GM19463 (cell line): Measurements from ENCODE around the gene SNX8.
"Not testable (repeated sequence)": the region's sequence is repeated elsewhere in the genome, so short reads cannot be mapped to it uniquely, and the experiment has no call there.

ENCODE experiments used
- ATAC-seq: cut with Tn5 transposase; IDR thresholded peaks from one replicate; pipeline ENCODE4 v1.9.1; 2021; ENCODE audit warnings: mild to moderate bottlenecking, moderate library complexity; ENCODE audit not compliant: unreplicated experiment

SNX8 gene

DNA sequence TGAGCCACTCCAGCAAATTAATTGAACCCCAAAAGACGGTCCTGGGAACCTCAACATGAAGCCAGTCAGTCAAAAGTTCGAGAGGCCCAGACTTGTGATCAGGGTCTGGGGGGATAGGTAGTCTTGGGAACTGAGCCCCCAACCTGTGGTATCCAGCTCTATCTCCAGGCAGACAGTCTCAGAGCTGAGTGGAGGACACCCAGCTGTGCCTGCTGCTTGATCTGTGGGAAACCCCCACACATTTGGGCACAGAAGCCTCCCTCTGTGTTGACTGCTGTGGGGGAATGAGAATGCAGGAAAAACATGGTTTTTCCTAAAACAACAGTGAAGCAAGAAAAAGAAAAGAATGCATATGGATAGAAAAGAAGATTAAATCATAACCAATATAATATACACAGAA is 16.3 kb upstream of the SNX8 start:
- no peak for ATAC-seq

DNA sequence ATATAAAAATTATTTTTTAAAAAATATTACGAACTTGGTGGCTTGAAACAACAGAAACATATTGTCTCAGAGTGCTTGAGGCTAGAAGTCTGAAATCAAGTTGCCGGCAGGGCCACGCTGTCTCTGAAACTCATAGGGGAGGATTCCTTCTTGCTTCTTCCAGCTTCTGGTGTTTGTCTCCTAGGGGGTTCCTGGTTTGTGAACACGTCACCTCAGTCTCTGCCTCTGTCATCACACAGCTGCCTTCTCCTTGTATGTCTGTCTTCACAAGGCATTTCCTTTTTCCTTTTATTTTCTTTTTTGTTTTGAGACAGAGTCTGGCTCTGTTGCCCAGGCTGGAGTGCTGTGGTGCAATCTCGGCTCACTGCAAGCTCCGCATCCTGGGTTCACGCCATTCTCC is 12.7 kb upstream of the SNX8 start:
- no peak for ATAC-seq

- no peak for ATAC-seq
Observed at GRCh38 chr7:2325162-2325561, 10.9 kb upstream of the SNX8 start.

GRCh38 chr7:2321020-2321419 is 6.8 kb upstream of the SNX8 start:
- ATAC-seq = no peak

GRCh38 chr7:2317556-2318293 is 3.5 kb upstream of the SNX8 start:
- no peak for ATAC-seq

- no peak for ATAC-seq
Observed at GRCh38 chr7:2316578-2316977, 2.3 kb upstream of the SNX8 start.

GRCh38 chr7:2315787-2316186 is 1.5 kb upstream of the SNX8 start:
- no peak for ATAC-seq

- not testable (repeated sequence) for ATAC-seq
Observed at GRCh38 chr7:2314956-2315530, 802 bp upstream of the SNX8 start.

DNA sequence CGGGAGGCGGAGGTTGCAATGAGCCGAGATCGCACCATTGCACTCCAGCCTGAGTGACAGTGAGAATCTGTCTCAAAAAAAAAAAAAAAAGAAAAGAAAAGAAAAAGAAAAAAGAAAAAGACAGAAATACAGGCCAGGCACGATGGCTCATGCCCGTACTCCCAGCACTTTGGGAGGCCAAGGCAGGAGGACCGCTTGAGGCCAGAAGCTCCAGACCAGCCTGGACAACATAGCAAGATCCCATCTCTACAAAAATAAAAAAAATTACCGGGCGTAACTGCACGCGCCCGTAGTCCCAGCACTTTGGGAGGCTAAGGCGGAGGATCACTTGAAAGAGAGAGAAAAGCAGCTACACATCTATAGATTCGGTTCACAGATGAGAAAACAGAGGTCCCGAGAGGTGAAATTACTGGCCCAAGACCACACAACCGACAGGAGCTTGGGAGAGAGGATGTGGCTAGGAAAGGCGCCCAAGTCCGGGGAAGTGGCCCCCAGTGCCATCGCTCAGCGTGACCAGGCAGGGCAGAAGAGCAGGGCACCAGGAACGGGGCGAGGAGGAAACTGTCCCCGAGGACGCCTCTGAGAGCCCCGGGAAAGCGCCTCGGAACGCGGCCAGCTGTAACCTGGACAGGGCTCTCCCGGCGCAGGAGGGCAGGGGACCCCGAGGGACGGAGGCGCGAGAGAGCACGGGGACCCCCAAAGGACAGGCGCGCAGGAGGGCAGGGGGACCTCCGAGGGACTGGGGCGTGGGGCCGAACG is 612 bp downstream of the SNX8 start:
- peak; percentile 9 for ATAC-seq

DNA sequence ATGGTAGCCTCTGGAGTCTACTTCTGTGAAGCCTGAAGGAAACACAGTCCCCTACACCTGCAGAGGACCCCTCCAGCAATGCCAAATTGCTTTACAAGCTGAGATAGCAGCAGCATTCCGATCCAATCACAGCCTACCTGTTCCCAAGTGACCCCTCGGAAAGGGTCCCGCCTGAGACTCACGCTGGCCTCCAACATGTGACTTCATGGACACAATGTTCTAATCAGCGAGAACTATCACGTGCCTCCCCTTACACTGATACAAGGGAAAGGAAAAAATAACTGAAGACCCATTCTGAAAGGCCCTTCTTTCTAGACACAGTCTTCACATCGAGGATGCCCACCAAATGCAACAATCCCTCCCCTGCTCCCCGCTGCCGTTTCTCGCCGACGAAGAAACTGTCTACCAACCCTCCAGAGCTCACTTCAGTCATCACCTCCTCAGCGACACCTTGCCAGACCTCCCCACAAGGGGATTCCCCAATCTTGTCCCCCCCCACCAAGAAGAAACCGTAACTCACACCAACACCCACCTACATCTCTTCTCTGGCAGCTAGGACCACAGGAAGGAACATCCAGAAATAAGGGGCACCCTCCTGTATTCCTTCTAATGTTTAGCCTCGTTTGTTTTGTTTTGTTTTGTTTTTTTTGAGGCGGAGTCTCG is 1.8 kb downstream of the SNX8 start:
- no peak for ATAC-seq

GRCh38 chr7:2309889-2310331 is 4.3 kb downstream of the SNX8 start:
- no peak for ATAC-seq

- no peak for ATAC-seq
Observed at GRCh38 chr7:2307690-2308107, 6.5 kb downstream of the SNX8 start.

DNA sequence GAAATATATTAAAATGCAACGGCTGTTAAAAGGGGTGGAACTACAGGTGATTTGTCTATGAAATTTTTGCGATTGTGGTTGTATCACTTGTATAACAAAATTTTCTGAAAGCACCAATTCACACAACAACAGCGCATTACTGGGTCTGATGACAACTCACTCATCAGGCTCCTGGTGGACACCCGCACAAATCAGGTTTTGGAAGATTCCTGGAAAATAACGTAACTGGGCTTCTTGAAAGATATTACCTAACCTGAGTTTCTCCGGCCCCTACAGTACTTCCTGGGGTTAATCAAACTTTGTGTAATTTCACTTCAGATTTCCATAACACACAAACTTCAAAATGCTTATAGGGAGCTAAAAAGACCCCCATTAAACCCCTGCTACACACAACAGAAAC is 7.6 kb downstream of the SNX8 start:
- ATAC-seq = no peak

- not testable (repeated sequence) for ATAC-seq
Observed at GRCh38 chr7:2305258-2305657, 9.0 kb downstream of the SNX8 start.

GRCh38 chr7:2303520-2303919 is 10.7 kb downstream of the SNX8 start:
- ATAC-seq = not testable (repeated sequence)

GRCh38 chr7:2302743-2303397 is 11.4 kb downstream of the SNX8 start:
- ATAC-seq = not testable (repeated sequence)

DNA sequence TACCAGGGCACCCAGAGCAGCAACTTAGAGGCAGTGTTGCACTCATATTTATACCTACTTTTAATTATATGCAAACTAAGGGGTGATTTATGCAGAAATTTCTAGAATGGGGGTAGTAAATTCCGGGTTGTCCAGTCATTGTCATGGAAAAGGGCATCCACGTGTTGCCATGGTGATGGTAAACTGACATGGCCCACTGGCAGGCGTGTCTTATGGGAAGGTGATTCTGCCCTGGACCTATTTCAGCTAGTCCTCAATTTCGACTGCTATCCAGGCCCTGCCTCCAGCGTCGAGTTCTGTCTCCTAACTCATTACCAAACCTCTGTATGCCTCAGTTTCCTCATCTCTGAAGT is 12.8 kb downstream of the SNX8 start:
- ATAC-seq = no peak

GRCh38 chr7:2299870-2300512 is 14.2 kb downstream of the SNX8 start:
- ATAC-seq = no peak

- ATAC-seq = peak; percentile 66
Observed at GRCh38 chr7:2299131-2299829, 15.0 kb downstream of the SNX8 start.

GRCh38 chr7:2296832-2297231 is 17.4 kb downstream of the SNX8 start:
- no peak for ATAC-seq
